ENCODE data around the gene NECAP2. TPM values are rescaled to one million over a fixed set of nuclear protein-coding genes. Genes with fewer than 3 reads are reported as not detected.
A peak's percentile ranks its signal among the peaks of the same experiment; 100 is the strongest.

NECAP2 gene
- total and polyA plus RNA-seq, 5 donors from 2014 or later, result 147 to 323 (median 300) TPM

- Mint-ChIP-seq H3K36me3 (no peaks in the 10 kb centered on the region), H3K4me1 (peaks cover 5 to 38% (median 17%) of the 10 kb centered on the region in 4 donors), H3K27ac (peak overlapping the region in 2 of 3 donors; percentile 79 to 88), H3K27me3 (peaks cover 10% of the 10 kb centered on the region), H3K4me3 (peak overlapping the region in 3 of 4 donors; percentile 23 to 76 (median 26)), H3K9me3 (no peaks in the 10 kb centered on the region)
- DNase-seq, result no peak
- Histone ChIP-seq H3K36me3 (ENCODE audit: control insufficient read depth, insufficient read depth, low read length) (no peaks in the 10 kb centered on the region), H3K9me3 (ENCODE audit: control insufficient read depth in 2 of 2, low read length in 2 of 2) (no peaks in the 10 kb centered on the region), H3K27ac (ENCODE audit: insufficient read depth, low read length, poor library complexity, severe bottlenecking) (no peak overlapping the region), H3K27me3 (ENCODE audit: control insufficient read depth, insufficient read depth, low read length) (no peaks in the 10 kb centered on the region), H3K4me1 (ENCODE audit: control insufficient read depth, insufficient read depth, low read length, poor library complexity, severe bottlenecking) (peaks cover 18% of the 10 kb centered on the region), H3K4me3 (ENCODE audit: low read depth, low read length) (no peak overlapping the region)
- no peak for ATAC-seq (ENCODE audit: low read depth in 2 of 2)
Measured at GRCh38 chr1:16418823-16419425, 21.6 kb upstream of the NECAP2 start.

GRCh38 chr1:16420424-16421118 lies 20.0 kb upstream of the NECAP2 start:
- H3K4me3 Mint-ChIP-seq, result peak overlapping the region; percentile 2 to 85 (median 54)
- H3K4me1 Mint-ChIP-seq, result peaks cover 5 to 38% (median 17%) of the 10 kb centered on the region in 4 donors
- Histone ChIP-seq H3K9me3 (ENCODE audit: control insufficient read depth in 2 of 2, low read length in 2 of 2) (no peaks in the 10 kb centered on the region), H3K4me3 (ENCODE audit: low read depth, low read length) (peak overlapping the region; percentile 57), H3K36me3 (ENCODE audit: control insufficient read depth, insufficient read depth, low read length) (no peaks in the 10 kb centered on the region), H3K27me3 (ENCODE audit: control insufficient read depth, insufficient read depth, low read length) (no peaks in the 10 kb centered on the region), H3K4me1 (ENCODE audit: control insufficient read depth, insufficient read depth, low read length, poor library complexity, severe bottlenecking) (peaks cover 18% of the 10 kb centered on the region), H3K27ac (ENCODE audit: insufficient read depth, low read length, poor library complexity, severe bottlenecking) (peak overlapping the region; percentile 52)
- DNase-seq (peak; percentile 18 to 94 (median 69)), ATAC-seq (ENCODE audit: low read depth in 2 of 2) (peak; percentile 98 to 99)
- H3K27ac Mint-ChIP-seq, result peak overlapping the region; percentile 88 to 96 (median 92)
- H3K27me3 Mint-ChIP-seq, result peaks cover 6% of the 10 kb centered on the region
- H3K36me3 Mint-ChIP-seq, result no peaks in the 10 kb centered on the region
- H3K9me3 Mint-ChIP-seq, result no peaks in the 10 kb centered on the region

- no peaks in the 10 kb centered on the region for H3K9me3 Mint-ChIP-seq
- H3K4me3 ChIP-seq (ENCODE audit: low read depth, low read length), result peak overlapping the region; percentile 57
- H3K27ac ChIP-seq (ENCODE audit: insufficient read depth, low read length, poor library complexity, severe bottlenecking), result peak overlapping the region; percentile 52
Measured at GRCh38 chr1:16421201-16421600, 19.3 kb upstream of the NECAP2 start.

DNA sequence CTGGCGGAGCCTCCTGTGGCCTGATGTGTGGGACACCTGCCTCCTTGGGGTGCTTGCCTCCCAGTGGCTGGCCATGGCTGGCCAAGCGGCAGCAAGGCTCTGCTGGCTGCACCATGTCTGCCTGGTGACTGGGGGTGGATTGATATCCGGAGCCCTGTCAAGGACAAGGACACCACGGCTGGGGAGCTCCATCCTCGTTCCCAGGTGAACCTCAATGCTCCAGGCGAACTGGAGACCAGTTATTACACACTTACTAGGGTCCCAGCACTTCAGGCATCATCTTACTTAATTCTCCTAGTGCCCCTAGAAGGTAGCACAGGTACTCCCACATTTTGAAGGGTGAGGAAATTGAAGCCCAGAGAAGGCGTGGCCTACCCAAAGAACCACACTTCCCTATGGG lies 18.5 kb upstream of the NECAP2 start:
- peak overlapping the region in 2 of 3 donors; percentile 66 to 92 for H3K27ac Mint-ChIP-seq

More at GRCh38 chr1:16421201-16421600, 19.3 kb upstream of the NECAP2 start:
- Mint-ChIP-seq H3K4me3 (peak overlapping the region; percentile 32 to 85 (median 74)), H3K36me3 (no peaks in the 10 kb centered on the region), H3K27ac (peak overlapping the region; percentile 88 to 96 (median 92)), H3K27me3 (peaks cover 6% of the 10 kb centered on the region), H3K4me1 (peaks cover 5 to 38% (median 17%) of the 10 kb centered on the region in 4 donors)
- DNase-seq (peak in 1 of 3 donors; percentile 37), ATAC-seq (ENCODE audit: low read depth in 2 of 2) (peak in 1 of 2 donors; percentile 9)
- no peaks in the 10 kb centered on the region for H3K9me3 ChIP-seq (ENCODE audit: control insufficient read depth in 2 of 2, low read length in 2 of 2)
- no peaks in the 10 kb centered on the region for H3K36me3 ChIP-seq (ENCODE audit: control insufficient read depth, insufficient read depth, low read length)
- H3K27me3 ChIP-seq (ENCODE audit: control insufficient read depth, insufficient read depth, low read length), result no peaks in the 10 kb centered on the region
- H3K4me1 ChIP-seq (ENCODE audit: control insufficient read depth, insufficient read depth, low read length, poor library complexity, severe bottlenecking), result peaks cover 18% of the 10 kb centered on the region

DNA sequence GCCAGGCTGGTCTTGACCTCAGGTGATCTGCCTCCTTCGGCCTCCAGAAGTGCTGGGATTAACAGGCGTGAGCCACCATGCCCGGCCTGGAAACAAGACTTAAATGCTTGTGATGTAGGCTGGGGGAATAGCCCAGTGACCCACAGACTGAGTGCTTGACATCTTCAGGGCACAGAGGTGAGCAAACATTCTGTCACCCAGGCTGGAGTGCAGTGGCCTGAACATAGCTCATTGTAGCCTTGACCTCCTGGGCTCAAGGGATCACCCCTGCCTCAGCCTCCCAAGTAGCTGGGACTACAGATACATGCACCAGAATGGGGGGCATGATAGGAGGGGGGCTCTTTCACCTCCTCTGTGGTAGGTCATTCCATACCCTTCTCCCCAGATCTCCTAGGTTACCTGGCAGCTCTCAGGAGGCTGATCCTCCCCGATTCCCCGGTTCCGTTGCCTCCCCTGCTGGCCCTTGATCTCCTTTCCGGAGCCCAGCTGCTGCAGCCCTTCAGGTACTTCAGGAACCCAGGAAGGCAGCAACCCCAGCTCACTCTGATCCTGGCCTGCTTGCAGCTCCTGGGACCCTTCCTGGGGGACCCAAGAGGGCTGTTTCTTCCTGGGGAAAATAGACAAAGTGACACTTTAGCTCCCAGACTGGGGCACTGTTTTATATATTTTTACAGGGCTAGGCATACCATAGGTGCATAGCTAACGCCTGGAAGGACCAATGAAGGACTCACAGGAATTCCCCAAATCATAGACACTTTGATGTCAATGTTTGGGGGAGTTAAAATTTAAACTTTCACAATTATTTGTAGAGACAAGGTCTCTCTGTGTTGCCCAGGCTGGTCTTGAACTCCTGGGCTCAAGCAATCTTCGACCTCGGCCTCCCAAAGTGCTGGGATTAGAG lies 15.1 kb upstream of the NECAP2 start:
- H3K36me3 ChIP-seq (ENCODE audit: control insufficient read depth, insufficient read depth, low read length), result no peaks in the 10 kb centered on the region
- Mint-ChIP-seq H3K27ac (no peak overlapping the region), H3K9me3 (no peaks in the 10 kb centered on the region), H3K4me3 (peak overlapping the region in 1 of 4 donors; percentile 39), H3K4me1 (peaks cover 5 to 18% (median 11%) of the 10 kb centered on the region in 4 donors), H3K27me3 (no peaks in the 10 kb centered on the region), H3K36me3 (no peaks in the 10 kb centered on the region)
- no peaks in the 10 kb centered on the region for H3K9me3 ChIP-seq (ENCODE audit: control insufficient read depth in 2 of 2, low read length in 2 of 2)
- peaks cover 16% of the 10 kb centered on the region for H3K4me1 ChIP-seq (ENCODE audit: control insufficient read depth, insufficient read depth, low read length, poor library complexity, severe bottlenecking)
- no peaks in the 10 kb centered on the region for H3K27me3 ChIP-seq (ENCODE audit: control insufficient read depth, insufficient read depth, low read length)
- DNase-seq (no peak), ATAC-seq (ENCODE audit: low read depth in 2 of 2) (no peak)
- no peak overlapping the region for H3K4me3 ChIP-seq (ENCODE audit: low read depth, low read length)
- no peak overlapping the region for H3K27ac ChIP-seq (ENCODE audit: insufficient read depth, low read length, poor library complexity, severe bottlenecking)

More for the DNA sequence above, 18.5 kb upstream of the NECAP2 start:
- Histone ChIP-seq H3K4me3 (ENCODE audit: low read depth, low read length) (no peak overlapping the region), H3K27me3 (ENCODE audit: control insufficient read depth, insufficient read depth, low read length) (no peaks in the 10 kb centered on the region), H3K4me1 (ENCODE audit: control insufficient read depth, insufficient read depth, low read length, poor library complexity, severe bottlenecking) (peaks cover 18% of the 10 kb centered on the region), H3K36me3 (ENCODE audit: control insufficient read depth, insufficient read depth, low read length) (no peaks in the 10 kb centered on the region), H3K9me3 (ENCODE audit: control insufficient read depth in 2 of 2, low read length in 2 of 2) (no peaks in the 10 kb centered on the region), H3K27ac (ENCODE audit: insufficient read depth, low read length, poor library complexity, severe bottlenecking) (peak overlapping the region; percentile 52)
- no peaks in the 10 kb centered on the region for H3K9me3 Mint-ChIP-seq
- peaks cover 5 to 38% (median 17%) of the 10 kb centered on the region in 4 donors for H3K4me1 Mint-ChIP-seq
- peaks cover 6% of the 10 kb centered on the region for H3K27me3 Mint-ChIP-seq
- H3K4me3 Mint-ChIP-seq, result no peak overlapping the region
- DNase-seq, result no peak
- no peaks in the 10 kb centered on the region for H3K36me3 Mint-ChIP-seq
- ATAC-seq (ENCODE audit: low read depth in 2 of 2), result no peak

- peaks cover 0 to 2% (median 0%) of the 10 kb centered on the region in 4 donors for H3K4me1 Mint-ChIP-seq
- no peaks in the 10 kb centered on the region for H3K4me1 ChIP-seq (ENCODE audit: control insufficient read depth, insufficient read depth, low read length, poor library complexity, severe bottlenecking)
- H3K27ac Mint-ChIP-seq, result no peak overlapping the region
- no peak overlapping the region for H3K27ac ChIP-seq (ENCODE audit: insufficient read depth, low read length, poor library complexity, severe bottlenecking)
- H3K9me3 ChIP-seq (ENCODE audit: control insufficient read depth in 2 of 2, low read length in 2 of 2), result no peaks in the 10 kb centered on the region
- no peaks in the 10 kb centered on the region for H3K36me3 Mint-ChIP-seq
- no peaks in the 10 kb centered on the region for H3K27me3 ChIP-seq (ENCODE audit: control insufficient read depth, insufficient read depth, low read length)
- no peak for ATAC-seq (ENCODE audit: low read depth in 2 of 2)
- H3K4me3 ChIP-seq (ENCODE audit: low read depth, low read length), result no peak overlapping the region
- H3K27me3 Mint-ChIP-seq, result peaks cover 15% of the 10 kb centered on the region
- no peak overlapping the region for H3K4me3 Mint-ChIP-seq
- no peaks in the 10 kb centered on the region for H3K9me3 Mint-ChIP-seq
- no peaks in the 10 kb centered on the region for H3K36me3 ChIP-seq (ENCODE audit: control insufficient read depth, insufficient read depth, low read length)
- DNase-seq, result no peak
Measured at GRCh38 chr1:16430606-16431005, 9.9 kb upstream of the NECAP2 start.

GRCh38 chr1:16433030-16433429 lies 7.5 kb upstream of the NECAP2 start:
- no peaks in the 10 kb centered on the region for H3K9me3 ChIP-seq (ENCODE audit: control insufficient read depth in 2 of 2, low read length in 2 of 2)
- no peak overlapping the region for H3K27ac ChIP-seq (ENCODE audit: insufficient read depth, low read length, poor library complexity, severe bottlenecking)
- H3K4me1 Mint-ChIP-seq, result peaks cover 0 to 2% (median 0%) of the 10 kb centered on the region in 4 donors
- ATAC-seq (ENCODE audit: low read depth in 2 of 2) (no peak), DNase-seq (no peak)
- no peak overlapping the region for H3K27ac Mint-ChIP-seq
- no peaks in the 10 kb centered on the region for H3K36me3 Mint-ChIP-seq
- no peaks in the 10 kb centered on the region for H3K27me3 ChIP-seq (ENCODE audit: control insufficient read depth, insufficient read depth, low read length)
- H3K27me3 Mint-ChIP-seq, result peaks cover 15% of the 10 kb centered on the region
- no peaks in the 10 kb centered on the region for H3K9me3 Mint-ChIP-seq
- no peaks in the 10 kb centered on the region for H3K4me1 ChIP-seq (ENCODE audit: control insufficient read depth, insufficient read depth, low read length, poor library complexity, severe bottlenecking)
- H3K4me3 ChIP-seq (ENCODE audit: low read depth, low read length), result no peak overlapping the region
- H3K4me3 Mint-ChIP-seq, result no peak overlapping the region
- H3K36me3 ChIP-seq (ENCODE audit: control insufficient read depth, insufficient read depth, low read length), result no peaks in the 10 kb centered on the region
